Esophagus squamous epithelium (tissue), 5 donors: ENCODE measurements around the gene RGS12. TPM values are rescaled to one million over a fixed set of nuclear protein-coding genes. Genes with fewer than 3 reads are reported as not detected.

ENCODE experiments used
- DNase-seq: peaks from one replicate; lab custom pipeline; 2025; lab: John Stamatoyannopoulos, UW
- H3K27ac ChIP-seq, 4 donors: fragments of 200-600 bp; sonication (generic); one replicate each; pipeline ENCODE4 v1.5.1; 2016 to 2019; ENCODE audit warnings: mild to moderate bottlenecking in 1 of 4
- H3K27me3 ChIP-seq, 4 donors: fragments of 200-600 bp; sonication (generic); 1 replicate in 3 of 4; 2 replicates in 1 of 4; pipeline versions ENCODE4 v1.5.1 to v1.6.0; 2017 to 2021; ENCODE audit warnings: antibody characterized with exemption in 1 of 4
- H3K36me3 ChIP-seq, 3 donors: fragments of 200-600 bp; sonication (generic); one replicate each; pipeline ENCODE4 v1.5.1; 2016 to 2019
- H3K4me1 ChIP-seq, 3 donors: fragments of 200-600 bp; sonication (generic); one replicate each; pipeline ENCODE4 v1.5.1; 2017 to 2019
- H3K4me3 ChIP-seq, 4 donors: fragments of 200-600 bp; sonication (generic); 1 replicate in 3 of 4; 2 replicates in 1 of 4; pipeline ENCODE4 v1.5.1; 2016 to 2019; ENCODE audit warnings: mild to moderate bottlenecking in 2 of 4, moderate library complexity in 1 of 4
- H3K9me3 ChIP-seq, 3 donors: fragments of 200-600 bp; sonication (generic); one replicate each; pipeline ENCODE4 v1.5.1; 2016 to 2019
- POLR2A ChIP-seq, 4 donors: fragments of 450-650 bp; IDR thresholded peaks; one replicate each; pipeline ENCODE4 v1.6.1; 2017; ENCODE audit warnings: antibody characterized with exemption in 4 of 4, mild to moderate bottlenecking in 4 of 4, moderate library complexity in 3 of 4
- WGBS, 2 donors: methylation state at CpG; one replicate each; pipeline ENCODE4 v1.1.5; 2018; 5-methylcytosine and 5-hydroxymethylcytosine counted together
- intact Hi-C: fragments of 100-400 bp; cut with DNase I; formaldehyde crosslinking; loops from one replicate; pipeline ENCODE4 v1.15.0; 2022
- total RNA-seq, 4 donors: library from RNA; depleted of rRNA; stranded (reverse); fragments of >200 nt; gene quantifications; one replicate each; pipeline ENCODE4 v1.1.0, GENCODE V29; 2016
- TF ChIP-seq, protein P1 (sequence below), 6 experiments: fragments of 450-650 bp in 4 of 6; fragments of 200-600 bp in 2 of 6; sonication (generic) in 2 of 6; IDR thresholded peaks; one replicate each; pipeline ENCODE4 v1.5.1; 2016 to 2019; ENCODE audit warnings: antibody characterized with exemption in 6 of 6, mild to moderate bottlenecking in 4 of 6, moderate library complexity in 4 of 6
- donor health status: DM: yes; HTN: yes; CAD: no.

Gene RGS12
- total RNA-seq, 4 donors from 2014 or later = 39.0 to 74.7 (median 69.9) TPM

DNA sequence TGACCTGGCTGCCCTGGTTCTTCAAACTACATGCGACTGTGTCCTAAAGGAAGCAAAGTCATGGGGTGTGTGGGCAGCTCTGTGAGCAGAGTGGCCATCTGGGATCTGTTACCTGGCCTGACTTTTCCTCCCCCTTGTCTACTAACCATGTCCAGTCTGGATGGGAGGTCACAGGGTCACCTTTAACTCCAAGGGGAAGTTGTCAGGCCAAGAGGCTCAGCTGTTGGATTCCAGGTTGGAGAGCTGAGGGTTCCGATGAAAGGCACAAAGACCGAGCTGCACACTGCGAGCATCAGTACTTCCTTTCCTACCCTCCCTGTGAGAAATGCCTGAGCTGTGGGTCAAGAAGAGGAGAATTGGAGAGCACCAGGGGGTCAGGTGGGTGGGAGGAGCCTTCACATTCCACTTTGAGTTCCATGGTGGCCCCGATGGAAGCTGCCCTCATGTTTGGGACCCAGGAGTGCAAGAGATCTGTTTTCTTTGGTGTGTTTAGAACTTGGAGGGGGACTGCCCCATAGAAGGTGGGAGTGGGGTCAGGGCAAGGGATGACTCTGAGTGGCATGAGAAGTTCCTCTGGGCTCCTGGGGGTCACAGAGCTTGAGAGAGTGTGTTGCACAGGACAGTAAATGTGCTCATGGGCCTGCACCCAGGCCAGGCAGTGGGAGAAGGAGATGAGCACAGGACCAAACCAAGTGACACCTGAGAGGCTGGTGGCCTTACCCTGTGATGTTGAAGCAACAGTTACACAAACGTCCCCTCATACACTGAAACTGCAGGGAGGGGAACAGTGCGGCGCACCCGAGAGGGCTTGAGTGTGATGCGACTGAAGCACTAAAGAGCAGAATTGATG, 36.2 kb downstream of the RGS12 start:
- Histone ChIP-seq H3K4me3 (no peak overlapping the region), H3K4me1 (peaks cover 0 to 4% (median 0%) of the 10 kb centered on the region in 3 donors), H3K36me3 (no peaks in the 10 kb centered on the region), H3K9me3 (no peaks in the 10 kb centered on the region), H3K27me3 (no peaks in the 10 kb centered on the region), H3K27ac (no peak overlapping the region)
- 92 to 93% methylated on average over 10 of the region's 10 CpGs for WGBS, 2 donors
- DNase-seq = no peak
- intact Hi-C loops = no loop called here
- TF ChIP-seq, protein P1, sequence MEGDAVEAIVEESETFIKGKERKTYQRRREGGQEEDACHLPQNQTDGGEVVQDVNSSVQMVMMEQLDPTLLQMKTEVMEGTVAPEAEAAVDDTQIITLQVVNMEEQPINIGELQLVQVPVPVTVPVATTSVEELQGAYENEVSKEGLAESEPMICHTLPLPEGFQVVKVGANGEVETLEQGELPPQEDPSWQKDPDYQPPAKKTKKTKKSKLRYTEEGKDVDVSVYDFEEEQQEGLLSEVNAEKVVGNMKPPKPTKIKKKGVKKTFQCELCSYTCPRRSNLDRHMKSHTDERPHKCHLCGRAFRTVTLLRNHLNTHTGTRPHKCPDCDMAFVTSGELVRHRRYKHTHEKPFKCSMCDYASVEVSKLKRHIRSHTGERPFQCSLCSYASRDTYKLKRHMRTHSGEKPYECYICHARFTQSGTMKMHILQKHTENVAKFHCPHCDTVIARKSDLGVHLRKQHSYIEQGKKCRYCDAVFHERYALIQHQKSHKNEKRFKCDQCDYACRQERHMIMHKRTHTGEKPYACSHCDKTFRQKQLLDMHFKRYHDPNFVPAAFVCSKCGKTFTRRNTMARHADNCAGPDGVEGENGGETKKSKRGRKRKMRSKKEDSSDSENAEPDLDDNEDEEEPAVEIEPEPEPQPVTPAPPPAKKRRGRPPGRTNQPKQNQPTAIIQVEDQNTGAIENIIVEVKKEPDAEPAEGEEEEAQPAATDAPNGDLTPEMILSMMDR (IDR thresholded peaks at IDR 0.05) = no peak
- TF ChIP-seq POLR2A (IDR thresholded peaks at IDR 0.05) = no peak

DNA sequence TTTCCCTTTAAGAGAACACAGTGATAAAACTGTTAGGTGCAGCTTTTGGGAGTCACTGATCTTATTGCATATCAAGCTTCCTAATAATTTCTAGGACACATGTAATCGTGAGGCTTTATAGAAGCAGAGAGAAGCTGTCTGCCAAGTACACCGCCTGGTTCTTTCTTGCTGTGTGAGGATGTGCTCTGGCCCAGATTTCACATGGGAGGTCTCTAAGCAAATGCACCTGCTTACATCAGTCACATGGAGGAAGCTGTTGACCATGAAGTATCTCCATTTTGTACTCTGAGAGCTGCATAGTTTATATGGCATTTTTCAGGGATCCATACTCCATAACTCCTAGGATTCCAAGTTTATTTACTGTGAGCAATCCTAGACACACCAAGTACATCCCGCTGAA, 37.1 kb downstream of the RGS12 start:
- 83 to 86% methylated on average over 3 of the region's 3 CpGs for WGBS, 2 donors
- DNase-seq = no peak
- Histone ChIP-seq H3K4me3 (no peak overlapping the region), H3K27me3 (no peaks in the 10 kb centered on the region), H3K36me3 (no peaks in the 10 kb centered on the region), H3K4me1 (peaks cover 0 to 4% (median 0%) of the 10 kb centered on the region in 3 donors), H3K27ac (no peak overlapping the region), H3K9me3 (no peaks in the 10 kb centered on the region)
- TF ChIP-seq, protein P1 (IDR thresholded peaks at IDR 0.05) = no peak
- TF ChIP-seq POLR2A (IDR thresholded peaks at IDR 0.05) = no peak
- intact Hi-C loops = no loop called here

DNA sequence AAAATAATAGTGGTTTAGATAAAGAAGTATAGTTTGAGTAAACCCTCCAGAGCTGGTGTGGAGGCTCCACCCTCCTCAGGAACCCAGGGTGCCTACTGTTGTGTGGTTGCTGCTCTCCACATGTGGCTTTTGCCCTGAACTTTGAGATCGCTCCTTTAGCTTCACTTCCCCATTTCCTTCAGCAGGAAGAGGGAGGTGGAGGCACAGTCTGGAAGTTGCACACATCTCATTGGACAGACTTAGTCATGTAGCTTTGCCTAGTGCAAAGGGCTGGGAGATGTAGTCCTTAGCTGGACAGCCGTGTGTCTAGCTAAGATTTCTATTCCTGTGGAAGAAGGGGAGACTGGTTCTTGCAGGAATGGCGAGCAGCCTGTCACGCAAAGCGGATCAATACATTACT, 37.9 kb downstream of the RGS12 start:
- no peak for TF ChIP-seq POLR2A (IDR thresholded peaks at IDR 0.05)
- TF ChIP-seq, protein P1 (IDR thresholded peaks at IDR 0.05) = no peak
- no peak overlapping the region for H3K27ac ChIP-seq
- H3K4me1 ChIP-seq = peaks cover 0 to 10% (median 0%) of the 10 kb centered on the region in 3 donors
- no peaks in the 10 kb centered on the region for H3K36me3 ChIP-seq
- no peaks in the 10 kb centered on the region for H3K27me3 ChIP-seq
- DNase-seq = no peak
- H3K9me3 ChIP-seq = no peaks in the 10 kb centered on the region
- WGBS, 2 donors = 82 to 87% methylated on average over 5 of the region's 5 CpGs
- intact Hi-C loops = no loop called here
- H3K4me3 ChIP-seq = no peak overlapping the region

- TF ChIP-seq, protein P1 (IDR thresholded peaks at IDR 0.05) = no peak
- TF ChIP-seq POLR2A (IDR thresholded peaks at IDR 0.05) = no peak
- Histone ChIP-seq H3K36me3 (no peaks in the 10 kb centered on the region), H3K27me3 (no peaks in the 10 kb centered on the region), H3K4me1 (peaks cover 0 to 12% (median 0%) of the 10 kb centered on the region in 3 donors), H3K4me3 (no peak overlapping the region), H3K9me3 (no peaks in the 10 kb centered on the region), H3K27ac (peak overlapping the region in 3 of 4 donors; percentile 15 to 68 (median 30))
- WGBS, 2 donors = 82 to 84% methylated on average over 13 to 15 of the region's 23 CpGs
- DNase-seq = no peak
- intact Hi-C loops = no loop called here
Measured at GRCh38 chr4:3331511-3332394, 38.9 kb downstream of the RGS12 start.
